ENCODE measurements around the gene ZNF471.
A peak's percentile ranks its signal among the peaks of the same experiment; 100 is the strongest.

Gene ZNF471

DNA sequence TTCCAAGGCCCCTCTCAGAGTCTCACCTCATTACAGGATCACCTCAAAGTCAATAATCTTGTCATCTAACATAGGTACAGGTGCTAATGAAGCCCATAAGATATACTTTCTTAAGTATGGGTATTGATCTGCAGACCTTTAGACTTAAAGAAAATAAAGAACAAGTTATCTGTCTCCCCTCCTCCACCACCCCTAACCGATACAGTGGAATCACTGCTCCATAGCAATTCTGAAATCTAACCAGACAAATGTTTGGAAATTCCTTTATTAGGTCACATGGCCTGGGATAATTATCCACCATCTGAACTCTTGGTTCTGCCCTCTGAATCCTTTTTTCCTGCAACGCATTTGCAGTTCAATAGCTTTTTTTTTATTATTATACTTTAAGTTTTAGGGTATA lies 55.1 kb downstream of the ZNF471 start:
- 0 out of 2 replicates have a peak, but pooled peaks cover under 1% of the 10 kb centered on the region for H3K4me1 ChIP-seq (ENCODE audit: control insufficient read depth, low read length)
- no peak overlapping the region for H3K4me3 ChIP-seq (ENCODE audit: low read length)
- H3K4me2 ChIP-seq (ENCODE audit: low read length): no peak overlapping the region

DNA sequence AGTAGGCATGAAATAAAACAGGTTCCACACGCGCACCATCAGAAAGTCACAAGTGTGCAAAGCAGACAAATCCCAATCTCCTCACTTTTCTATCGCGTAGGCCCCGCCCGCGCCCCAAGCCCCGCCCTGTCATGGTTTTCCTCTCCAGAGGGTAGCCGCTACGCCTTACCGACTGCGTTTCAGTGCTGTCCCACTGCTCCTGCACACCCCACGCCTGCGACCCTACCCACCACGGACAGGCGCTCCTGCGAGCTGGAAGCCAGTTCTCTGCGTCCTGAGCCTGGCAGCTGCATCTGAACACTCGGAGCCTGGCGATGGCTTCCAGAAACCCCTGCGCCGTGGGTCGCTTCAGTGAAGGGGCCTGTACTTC lies 59.2 kb downstream of the ZNF471 start:
- Histone ChIP-seq H3K9me3 (ENCODE audit: control insufficient read depth, insufficient read depth, low read length) (peaks cover 35% of the 10 kb centered on the region), H3K27me3 (ENCODE audit: control insufficient read depth, low read length) (no peaks in the 10 kb centered on the region), H3K4me2 (ENCODE audit: low read length) (peak overlapping the region; percentile 67), H4K20me1 (ENCODE audit: control insufficient read depth, insufficient read depth, low read depth, low read length) (no peaks in the 10 kb centered on the region), H3K79me2 (ENCODE audit: control insufficient read depth, low read length) (no peaks in the 10 kb centered on the region), H3K9me2 (replicated peaks; ENCODE audit: control insufficient read depth, low read length) (no peaks in the 10 kb centered on the region), H3K4me1 (ENCODE audit: control insufficient read depth, low read length) (0 out of 2 replicates have a peak, but pooled peaks cover 3% of the 10 kb centered on the region), H3K4me3 (ENCODE audit: low read length) (peak overlapping the region; percentile 86), H3K27ac (ENCODE audit: low read depth, low read length) (no peak overlapping the region), H3F3A (ENCODE audit: control insufficient read depth, insufficient read depth) (no peaks in the 10 kb centered on the region), H3K36me3 (ENCODE audit: control insufficient read depth, low read length) (no peaks in the 10 kb centered on the region)
- TF ChIP-seq EZH2phosphoT487 (IDR thresholded peaks at IDR 0.05; ENCODE audit: borderline replicate concordance, low read length) (no peak), CTCF (IDR thresholded peaks at IDR 0.05; ENCODE audit: low read depth, low read length, poor library complexity, severe bottlenecking) (no peak)

More for the DNA sequence above, 55.1 kb downstream of the ZNF471 start:
- Histone ChIP-seq H3K79me2 (ENCODE audit: control insufficient read depth, low read length) (no peaks in the 10 kb centered on the region), H3K36me3 (ENCODE audit: control insufficient read depth, low read length) (no peaks in the 10 kb centered on the region), H3K9me3 (ENCODE audit: control insufficient read depth, insufficient read depth, low read length) (peaks cover 25% of the 10 kb centered on the region), H3K9me2 (replicated peaks; ENCODE audit: control insufficient read depth, low read length) (no peaks in the 10 kb centered on the region), H3F3A (ENCODE audit: control insufficient read depth, insufficient read depth) (no peaks in the 10 kb centered on the region), H3K27me3 (ENCODE audit: control insufficient read depth, low read length) (no peaks in the 10 kb centered on the region), H3K27ac (ENCODE audit: low read depth, low read length) (no peak overlapping the region), H4K20me1 (ENCODE audit: control insufficient read depth, insufficient read depth, low read depth, low read length) (no peaks in the 10 kb centered on the region)
- TF ChIP-seq CTCF (IDR thresholded peaks at IDR 0.05; ENCODE audit: low read depth, low read length, poor library complexity, severe bottlenecking) (no peak), EZH2phosphoT487 (IDR thresholded peaks at IDR 0.05; ENCODE audit: borderline replicate concordance, low read length) (no peak)

DNA sequence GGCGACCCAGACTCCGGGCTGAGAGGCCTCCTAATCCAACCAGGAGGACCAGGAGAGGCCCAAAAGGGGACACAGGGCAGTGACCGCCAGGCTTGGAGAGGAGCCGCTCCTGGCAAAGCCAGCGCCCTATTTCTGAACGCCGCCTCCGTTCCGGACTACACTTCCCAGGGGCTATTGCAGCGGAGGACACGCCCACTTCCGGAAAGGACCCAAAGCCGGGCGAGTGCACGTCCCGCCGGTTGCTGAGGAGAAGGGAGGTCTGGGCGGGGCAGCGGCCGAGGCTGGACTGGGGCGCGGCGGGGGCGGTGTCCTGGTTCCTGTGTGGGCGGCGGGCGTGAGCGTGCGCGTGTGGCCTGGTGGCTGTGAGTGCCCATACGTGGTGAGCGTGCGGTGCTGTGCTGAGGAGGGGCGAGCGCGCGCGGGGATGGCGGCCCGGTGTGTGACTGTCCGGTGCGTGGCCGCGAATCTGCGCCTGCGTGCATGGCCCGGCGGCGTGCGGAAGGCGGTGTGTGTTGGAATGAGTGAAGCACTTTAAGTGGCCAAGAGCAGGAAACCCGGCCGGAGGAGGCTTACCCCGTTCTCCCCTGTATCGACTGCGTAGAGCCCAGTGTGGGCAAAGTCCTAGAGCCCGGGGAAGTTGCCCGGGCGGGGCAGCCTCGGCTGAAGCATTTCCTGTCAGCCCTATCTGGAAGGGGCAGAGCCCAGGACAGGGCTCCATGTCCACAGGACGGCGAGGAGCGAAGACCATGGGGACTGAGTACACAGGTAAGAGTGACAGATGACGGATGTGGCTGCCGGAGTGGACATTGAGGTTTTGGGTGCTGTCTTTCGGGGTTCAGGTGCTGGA lies 59.8 kb downstream of the ZNF471 start, which contains the start of gene ZNF470:
ZNF470 (plus strand) TSS at position 195 of the 847 bp plus-strand sequence. CDS start 2,844 bp downstream, outside the sequence.
- Histone ChIP-seq H3K27ac (ENCODE audit: low read depth, low read length) (no peak within 1 kb of the TSS), H3K4me1 (ENCODE audit: control insufficient read depth, low read length) (0 out of 2 replicates have a peak, but pooled peaks cover 3% of the 10 kb centered on the region), H3K4me3 (ENCODE audit: low read length) (peak within 1 kb of the TSS; percentile 86), H3K4me2 (ENCODE audit: low read length) (peak within 1 kb of the TSS; percentile 67), H3K9me3 (ENCODE audit: control insufficient read depth, insufficient read depth, low read length) (peaks cover 30% of the 10 kb centered on the region), H3F3A (ENCODE audit: control insufficient read depth, insufficient read depth) (no peaks in the 10 kb centered on the region), H4K20me1 (ENCODE audit: control insufficient read depth, insufficient read depth, low read depth, low read length) (no peaks in the 10 kb centered on the region), H3K9me2 (replicated peaks; ENCODE audit: control insufficient read depth, low read length) (no peaks in the 10 kb centered on the region), H3K36me3 (ENCODE audit: control insufficient read depth, low read length) (no peaks in the 10 kb centered on the region), H3K79me2 (ENCODE audit: control insufficient read depth, low read length) (no peaks in the 10 kb centered on the region), H3K27me3 (ENCODE audit: control insufficient read depth, low read length) (no peaks in the 10 kb centered on the region)
- TF ChIP-seq EZH2phosphoT487 (IDR thresholded peaks at IDR 0.05; ENCODE audit: borderline replicate concordance, low read length): no peak
- TF ChIP-seq CTCF (IDR thresholded peaks at IDR 0.05; ENCODE audit: low read depth, low read length, poor library complexity, severe bottlenecking): no peak

All from DOHH2 (cell line).